Sigmoid colon (tissue), 7 donors: ENCODE data around the gene PCGF1. TPM values are rescaled to one million over a fixed set of nuclear protein-coding genes. Genes with fewer than 3 reads are reported as not detected.

Experiments
- DNase-seq: peaks from one replicate; pipeline ENCODE4 v3.0.0-alpha.2; 2019
- H3K27ac ChIP-seq, 4 donors: fragments of 200-600 bp; sonication (generic); one replicate each; pipeline ENCODE4 v1.5.1; 2016 to 2019; ENCODE audit warnings: mild to moderate bottlenecking in 1 of 4
- H3K27me3 ChIP-seq, 3 donors: fragments of 200-600 bp; sonication (generic); one replicate each; pipeline ENCODE4 v1.5.1; 2019; ENCODE audit warnings: mild to moderate bottlenecking in 1 of 3
- H3K36me3 ChIP-seq, 4 donors: fragments of 200-600 bp; sonication (generic); one replicate each; pipeline ENCODE4 v1.5.1; 2016 to 2019
- H3K4me1 ChIP-seq, 4 donors: fragments of 200-600 bp; sonication (generic); one replicate each; pipeline ENCODE4 v1.5.1; 2017 to 2019
- H3K4me3 ChIP-seq, 4 donors: fragments of 200-600 bp; sonication (generic); one replicate each; pipeline ENCODE4 v1.5.1; 2017 to 2019; ENCODE audit warnings: mild to moderate bottlenecking in 2 of 4, moderate library complexity in 1 of 4
- H3K9me3 ChIP-seq, 4 donors: fragments of 200-600 bp in 3 of 4; sonication (generic) in 3 of 4; one replicate each; pipeline versions ENCODE4 v1.5.1 to v1.6.1; 2013 to 2019
- EP300 ChIP-seq, 4 donors: sonication (generic); formaldehyde crosslinking; IDR thresholded peaks; one replicate each; pipeline ENCODE4 v1.6.1; 2017; ENCODE audit warnings: antibody characterized with exemption in 4 of 4
- POLR2A ChIP-seq, 2 donors: fragments of 450-650 bp; IDR thresholded peaks; one replicate each; pipeline ENCODE4 v1.6.1; 2016; ENCODE audit warnings: antibody characterized with exemption in 2 of 2, mild to moderate bottlenecking in 2 of 2, moderate library complexity in 2 of 2
- POLR2AphosphoS5 ChIP-seq, 4 donors: sonication (generic); formaldehyde crosslinking; IDR thresholded peaks; one replicate each; pipeline ENCODE4 v1.6.1; 2017; ENCODE audit warnings: antibody characterized with exemption in 4 of 4
- WGBS, 2 donors: extraction: QIAGEN DNeasy Blood & Tissue Kit; methylation state at CpG; one replicate each; pipeline ENCODE4 v1.1.7; 2013; 5-methylcytosine and 5-hydroxymethylcytosine counted together
- intact Hi-C: fragments of 100-400 bp; cut with DNase I; formaldehyde crosslinking; loops from one replicate; pipeline ENCODE4 v1.15.1; 2023
- polyA plus RNA-seq, 3 donors: library from polyadenylated mRNA; stranded (reverse); fragments of 200-250 nt; gene quantifications; one replicate each; pipeline ENCODE4 v1.2.3, GENCODE V29; 2013
- total RNA-seq, 4 donors: library from RNA; depleted of rRNA; stranded (reverse); fragments of >200 nt; gene quantifications; one replicate each; pipeline ENCODE4 v1.1.0, GENCODE V29; 2016
- TF ChIP-seq, protein P1 (sequence below), 4 experiments: fragments of 450-650 bp in 3 of 4; fragments of 200-600 bp in 1 of 4; IDR thresholded peaks; one replicate each; pipeline ENCODE4 v1.5.1; 2016 to 2019; ENCODE audit warnings: antibody characterized with exemption in 4 of 4, mild to moderate bottlenecking in 3 of 4, moderate library complexity in 2 of 4
- donor health status: healthy with polysubstance abuse.
- donor health status: Bipolar disorder and iron deficiency.
- donor health status: healthy.

Gene PCGF1
- total and polyA plus RNA-seq, 7 donors: 8.9 to 22.8 (median 15.7) TPM

DNA sequence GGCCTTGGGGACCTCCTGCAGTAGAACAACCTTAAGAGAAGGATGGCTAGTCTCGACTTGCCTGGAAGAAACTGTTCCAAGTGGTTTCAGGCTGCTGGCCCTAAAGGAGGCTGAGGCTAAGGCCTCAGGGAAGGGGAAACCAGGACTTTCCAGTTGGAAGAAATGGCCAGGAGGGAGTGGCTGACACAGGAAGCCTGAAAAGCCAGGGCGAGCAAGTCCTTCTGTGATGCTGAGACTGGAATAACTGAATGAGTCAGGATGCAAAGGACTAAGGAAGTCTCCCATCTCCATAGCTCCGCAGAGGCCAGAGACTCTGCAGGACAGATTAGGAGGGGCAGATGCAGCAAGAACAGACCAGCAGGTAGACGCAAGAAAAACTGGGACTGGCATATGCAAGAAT is 29.6 kb upstream of the PCGF1 start:
- H3K4me1 ChIP-seq: no peaks in the 10 kb centered on the region
- no peaks in the 10 kb centered on the region for H3K27me3 ChIP-seq
- H3K27ac ChIP-seq: no peak overlapping the region
- peaks cover 0 to 15% (median 10%) of the 10 kb centered on the region in 4 donors for H3K36me3 ChIP-seq
- no peaks in the 10 kb centered on the region for H3K9me3 ChIP-seq
- intact Hi-C loops: no loop called here
- DNase-seq: no peak
- H3K4me3 ChIP-seq: no peak overlapping the region
- TF ChIP-seq, protein P1, sequence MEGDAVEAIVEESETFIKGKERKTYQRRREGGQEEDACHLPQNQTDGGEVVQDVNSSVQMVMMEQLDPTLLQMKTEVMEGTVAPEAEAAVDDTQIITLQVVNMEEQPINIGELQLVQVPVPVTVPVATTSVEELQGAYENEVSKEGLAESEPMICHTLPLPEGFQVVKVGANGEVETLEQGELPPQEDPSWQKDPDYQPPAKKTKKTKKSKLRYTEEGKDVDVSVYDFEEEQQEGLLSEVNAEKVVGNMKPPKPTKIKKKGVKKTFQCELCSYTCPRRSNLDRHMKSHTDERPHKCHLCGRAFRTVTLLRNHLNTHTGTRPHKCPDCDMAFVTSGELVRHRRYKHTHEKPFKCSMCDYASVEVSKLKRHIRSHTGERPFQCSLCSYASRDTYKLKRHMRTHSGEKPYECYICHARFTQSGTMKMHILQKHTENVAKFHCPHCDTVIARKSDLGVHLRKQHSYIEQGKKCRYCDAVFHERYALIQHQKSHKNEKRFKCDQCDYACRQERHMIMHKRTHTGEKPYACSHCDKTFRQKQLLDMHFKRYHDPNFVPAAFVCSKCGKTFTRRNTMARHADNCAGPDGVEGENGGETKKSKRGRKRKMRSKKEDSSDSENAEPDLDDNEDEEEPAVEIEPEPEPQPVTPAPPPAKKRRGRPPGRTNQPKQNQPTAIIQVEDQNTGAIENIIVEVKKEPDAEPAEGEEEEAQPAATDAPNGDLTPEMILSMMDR (IDR thresholded peaks at IDR 0.05): no peak
- TF ChIP-seq EP300 (IDR thresholded peaks at IDR 0.05) (no peak), POLR2AphosphoS5 (IDR thresholded peaks at IDR 0.05) (no peak), POLR2A (IDR thresholded peaks at IDR 0.05) (no peak)
- WGBS, 2 donors: 77 to 81% methylated on average over 4 of the region's 4 CpGs

DNA sequence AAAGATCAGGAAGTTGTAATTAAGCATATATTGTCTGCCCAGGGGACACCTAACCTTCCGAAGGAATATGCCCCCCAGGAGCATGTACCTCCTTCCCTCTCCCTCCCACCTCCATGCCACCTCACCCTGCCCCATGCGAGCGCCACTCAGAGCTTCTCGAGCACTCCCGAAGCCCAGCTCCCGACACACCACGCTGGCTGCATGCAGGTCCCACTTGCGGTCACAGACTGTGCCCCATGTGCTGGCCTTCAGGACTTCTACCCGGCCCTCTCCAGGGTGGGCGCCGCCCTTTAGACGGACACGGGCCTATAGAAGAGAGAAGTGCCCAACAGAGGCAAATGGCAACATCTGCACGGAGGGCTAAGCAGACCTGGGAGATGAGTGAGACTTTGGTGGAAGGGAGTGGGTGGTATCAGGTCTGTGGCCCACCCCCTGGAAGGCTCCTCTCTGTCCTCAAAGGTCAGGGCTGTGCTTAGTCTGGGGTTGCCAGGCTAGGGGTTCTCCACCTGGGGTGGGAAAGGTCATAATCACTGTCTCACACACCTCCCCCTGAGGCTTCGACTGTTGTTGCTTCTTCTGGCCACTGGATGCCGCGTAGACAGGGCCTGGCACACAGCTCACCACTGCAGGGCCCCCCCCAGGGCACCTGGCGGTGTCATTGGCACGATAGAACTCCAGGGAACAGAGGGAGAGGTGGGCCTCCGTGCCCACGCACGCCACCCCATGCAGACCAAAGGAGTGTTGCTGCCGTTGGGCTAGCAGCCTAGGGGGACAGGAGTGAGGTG is 28.9 kb upstream of the PCGF1 start:
- Histone ChIP-seq H3K27me3 (no peaks in the 10 kb centered on the region), H3K4me1 (peaks cover 0 to 7% (median 2%) of the 10 kb centered on the region in 4 donors), H3K36me3 (peaks cover 0 to 15% (median 10%) of the 10 kb centered on the region in 4 donors), H3K4me3 (no peak overlapping the region), H3K27ac (no peak overlapping the region), H3K9me3 (no peaks in the 10 kb centered on the region)
- no peak for DNase-seq
- intact Hi-C loops: no loop called here
- TF ChIP-seq EP300 (IDR thresholded peaks at IDR 0.05): no peak
- no peak for TF ChIP-seq POLR2A (IDR thresholded peaks at IDR 0.05)
- no peak for TF ChIP-seq POLR2AphosphoS5 (IDR thresholded peaks at IDR 0.05)
- TF ChIP-seq, protein P1 (IDR thresholded peaks at IDR 0.05): no peak
- 86 to 90% methylated on average over 23 of the region's 23 CpGs for WGBS, 2 donors

DNA sequence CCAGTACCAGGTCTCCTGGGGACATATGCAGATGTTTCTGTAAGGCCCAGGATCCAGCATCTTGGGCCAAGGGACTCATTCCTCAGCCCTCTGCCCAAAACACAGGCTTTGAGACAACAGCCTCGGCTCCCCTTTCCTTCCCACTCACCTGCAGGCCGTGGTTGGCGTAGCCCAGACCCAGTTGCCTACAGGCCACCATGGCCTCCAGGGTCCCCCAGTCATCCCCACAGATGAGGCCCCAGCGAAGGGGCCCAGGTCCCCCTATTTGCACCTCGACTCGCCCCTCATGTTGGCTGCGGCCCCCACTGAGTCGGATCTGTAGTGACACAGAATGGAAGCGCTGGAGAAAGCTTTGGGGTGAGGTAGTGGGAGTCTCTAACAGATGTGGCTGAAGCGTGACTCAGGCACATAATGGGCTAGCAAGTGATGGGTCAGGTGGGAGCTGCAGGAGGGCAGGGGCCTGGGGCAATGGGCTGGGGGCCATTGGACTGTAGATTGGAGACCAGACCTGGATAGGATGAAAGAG is 28.0 kb upstream of the PCGF1 start:
- intact Hi-C loops: no loop called here
- WGBS, 2 donors: 88 to 94% methylated on average over 10 of the region's 10 CpGs
- Histone ChIP-seq H3K27ac (no peak overlapping the region), H3K4me3 (no peak overlapping the region), H3K9me3 (no peaks in the 10 kb centered on the region), H3K27me3 (no peaks in the 10 kb centered on the region), H3K36me3 (peaks cover 0 to 15% (median 10%) of the 10 kb centered on the region in 4 donors), H3K4me1 (peaks cover 0 to 15% (median 11%) of the 10 kb centered on the region in 4 donors)
- TF ChIP-seq POLR2A (IDR thresholded peaks at IDR 0.05): no peak
- TF ChIP-seq, protein P1 (IDR thresholded peaks at IDR 0.05): no peak
- TF ChIP-seq EP300 (IDR thresholded peaks at IDR 0.05): no peak
- no peak for TF ChIP-seq POLR2AphosphoS5 (IDR thresholded peaks at IDR 0.05)
- no peak for DNase-seq

DNA sequence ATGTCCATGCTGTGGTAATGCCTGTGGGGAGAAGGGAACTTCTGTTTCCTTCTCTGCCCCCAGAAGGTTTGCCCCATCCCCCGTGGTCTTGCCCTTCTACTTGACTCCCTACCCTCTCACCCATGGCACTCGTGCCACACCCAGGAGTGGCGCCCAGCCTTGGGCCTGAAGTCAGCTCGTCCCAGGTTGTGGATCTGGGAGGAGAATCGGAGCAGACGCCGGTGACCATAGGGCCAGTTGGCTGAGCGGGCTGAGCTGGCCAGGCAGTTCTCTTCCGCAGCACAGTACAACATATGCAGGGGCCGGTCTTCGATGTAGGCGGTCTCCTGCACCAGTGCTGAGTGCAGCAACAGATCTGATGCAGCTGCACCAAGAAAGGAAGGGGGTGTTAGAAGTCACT is 26.9 kb upstream of the PCGF1 start:
- no peaks in the 10 kb centered on the region for H3K27me3 ChIP-seq
- H3K4me3 ChIP-seq: no peak overlapping the region
- peaks cover 0 to 18% (median 14%) of the 10 kb centered on the region in 4 donors for H3K4me1 ChIP-seq
- no peaks in the 10 kb centered on the region for H3K9me3 ChIP-seq
- no peak overlapping the region for H3K27ac ChIP-seq
- no peak for DNase-seq
- 79 to 88% methylated on average over 12 of the region's 12 CpGs for WGBS, 2 donors
- peaks cover 0 to 15% (median 10%) of the 10 kb centered on the region in 4 donors for H3K36me3 ChIP-seq
- intact Hi-C loops: no loop called here
- TF ChIP-seq EP300 (IDR thresholded peaks at IDR 0.05) (no peak), POLR2A (IDR thresholded peaks at IDR 0.05) (no peak), POLR2AphosphoS5 (IDR thresholded peaks at IDR 0.05) (no peak)
- TF ChIP-seq, protein P1 (IDR thresholded peaks at IDR 0.05): no peak
